HEK293T (cell line): ENCODE results near the gene AMBP.

Experiments
- CTCF ChIA-PET: fragments of 350-600 bp; formaldehyde crosslinking; extraction: SDS; loops from one replicate; lab custom pipeline; 2021; ENCODE audit warnings: antibody characterized with exemption, inconsistent platforms; lab: Yijun Ruan, JAX
- POLR2A ChIA-PET: fragments of 350-600 bp; formaldehyde crosslinking; extraction: SDS; loops from one replicate; lab custom pipeline; 2020; ENCODE audit warnings: antibody characterized with exemption, inconsistent platforms; lab: Yijun Ruan, JAX
- DNase-seq: peaks from one replicate; pipeline ENCODE4 v3.0.0; 2012; ENCODE audit warnings: mixed read lengths; ENCODE audit errors: extremely low spot score
- ARNT ChIP-seq: fragments of 450-650 bp; IDR thresholded peaks from 2 replicates; pipeline ENCODE4 v1.6.1; 2017; ENCODE audit warnings: mild to moderate bottlenecking
- BHLHE40 ChIP-seq: fragments of 450-650 bp; IDR thresholded peaks from 2 replicates; pipeline ENCODE4 v1.6.1; 2016; ENCODE audit warnings: mild to moderate bottlenecking, moderate library complexity, borderline replicate concordance
- CTBP1 ChIP-seq: fragments of 450-650 bp; IDR thresholded peaks from 2 replicates; pipeline ENCODE4 v1.6.1; 2016; ENCODE audit warnings: borderline replicate concordance
- ELF4 ChIP-seq: fragments of 450-650 bp; IDR thresholded peaks from 2 replicates; pipeline ENCODE4 v1.6.1; 2017; ENCODE audit warnings: antibody characterized with exemption
- FOXA1 ChIP-seq: fragments of 450-650 bp; IDR thresholded peaks from 2 replicates; pipeline ENCODE4 v1.6.1; 2016; ENCODE audit warnings: mild to moderate bottlenecking
- FOXK2 ChIP-seq: fragments of 450-650 bp; IDR thresholded peaks from 2 replicates; pipeline ENCODE4 v1.6.1; 2016; ENCODE audit warnings: mild to moderate bottlenecking
- FOXM1 ChIP-seq: fragments of 450-650 bp; IDR thresholded peaks from 2 replicates; pipeline ENCODE4 v1.6.1; 2017; ENCODE audit warnings: mild to moderate bottlenecking, borderline replicate concordance
- HDGF ChIP-seq: fragments of 450-650 bp; IDR thresholded peaks from 2 replicates; pipeline ENCODE4 v1.6.1; 2017; ENCODE audit warnings: antibody characterized with exemption, borderline replicate concordance
- L3MBTL2 ChIP-seq: fragments of 450-650 bp; conservative IDR thresholded peaks from 2 replicates; pipeline ENCODE4 v1.6.1; 2016; ENCODE audit warnings: mild to moderate bottlenecking
- LEF1 ChIP-seq: fragments of 450-650 bp; IDR thresholded peaks from 2 replicates; pipeline ENCODE4 v1.6.1; 2017; ENCODE audit warnings: mild to moderate bottlenecking, borderline replicate concordance
- NFRKB ChIP-seq: fragments of 450-650 bp; IDR thresholded peaks from 2 replicates; pipeline ENCODE4 v1.6.1; 2016; ENCODE audit warnings: mild to moderate bottlenecking, moderate library complexity
- SP1 ChIP-seq: fragments of 450-650 bp; IDR thresholded peaks from 2 replicates; pipeline ENCODE4 v1.6.1; 2017
- SUZ12 ChIP-seq: fragments of 450-650 bp; IDR thresholded peaks from 2 replicates; pipeline ENCODE4 v1.6.1; 2016; ENCODE audit warnings: mild to moderate bottlenecking
- TARDBP ChIP-seq: fragments of 450-650 bp; IDR thresholded peaks from 2 replicates; pipeline ENCODE4 v1.6.1; 2016
- ZNF384 ChIP-seq: fragments of 450-650 bp; IDR thresholded peaks from 2 replicates; pipeline ENCODE4 v1.6.1; 2016
- TF ChIP-seq, protein P1 (sequence below): fragments of 450-650 bp; IDR thresholded peaks from 2 replicates; pipeline ENCODE4 v1.6.1; 2016

Gene AMBP

DNA sequence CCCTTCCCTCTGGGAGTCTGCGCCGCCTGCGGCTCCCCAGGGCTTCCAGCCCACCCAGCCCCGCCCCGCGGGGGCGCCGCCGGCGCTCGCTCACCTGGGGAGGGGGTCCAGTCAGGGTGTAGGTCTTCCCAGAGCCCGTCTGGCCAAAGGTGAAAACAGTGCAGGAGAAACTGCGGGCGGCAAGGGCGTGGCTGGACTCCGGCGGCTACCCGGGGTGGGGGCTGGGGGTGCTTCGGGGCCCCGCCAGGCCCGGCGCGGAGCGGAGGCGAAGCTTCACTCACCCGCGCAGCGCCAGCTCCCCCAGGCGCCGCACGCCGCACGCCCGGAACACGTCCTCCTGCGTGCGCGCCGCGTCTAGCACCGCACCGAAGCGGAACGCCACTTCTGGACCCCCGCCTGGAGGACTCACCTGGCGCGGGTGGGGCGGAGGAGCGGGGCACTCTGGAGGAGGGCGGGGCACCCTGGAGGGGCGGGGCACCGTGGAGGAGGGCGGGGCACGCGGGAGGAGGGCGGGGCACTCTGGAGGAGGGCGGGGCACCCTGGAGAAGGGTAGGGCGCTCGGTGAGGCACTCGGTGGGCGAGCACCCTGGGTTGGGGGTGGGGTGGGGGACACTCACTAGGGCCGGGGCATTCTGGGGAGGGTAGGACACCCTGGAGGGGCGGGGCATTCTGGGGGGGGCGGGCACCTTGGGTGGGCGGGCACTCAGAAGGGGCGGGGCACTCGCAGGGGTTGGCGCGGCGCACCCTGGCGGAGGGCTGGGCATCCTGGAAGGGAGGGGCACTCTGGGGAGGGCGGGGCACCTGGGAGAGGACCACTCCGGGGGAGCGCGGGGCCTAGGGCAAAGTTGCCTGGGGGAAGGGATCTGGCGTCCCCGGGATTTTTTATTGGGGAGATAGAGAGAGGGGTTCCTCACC, 20.2 kb upstream of the AMBP start:
- CTCF ChIA-PET = interaction anchor here (1.0 to 1.7 kb wide), 4 partner anchors 10 to 193 kb away, joined by 3 to 8 read pairs (median 5); no protein-coding TSS in a partner anchor
- peak; percentile 91 for DNase-seq
- POLR2A ChIA-PET = no interaction called here
- TF ChIP-seq, protein P1, sequence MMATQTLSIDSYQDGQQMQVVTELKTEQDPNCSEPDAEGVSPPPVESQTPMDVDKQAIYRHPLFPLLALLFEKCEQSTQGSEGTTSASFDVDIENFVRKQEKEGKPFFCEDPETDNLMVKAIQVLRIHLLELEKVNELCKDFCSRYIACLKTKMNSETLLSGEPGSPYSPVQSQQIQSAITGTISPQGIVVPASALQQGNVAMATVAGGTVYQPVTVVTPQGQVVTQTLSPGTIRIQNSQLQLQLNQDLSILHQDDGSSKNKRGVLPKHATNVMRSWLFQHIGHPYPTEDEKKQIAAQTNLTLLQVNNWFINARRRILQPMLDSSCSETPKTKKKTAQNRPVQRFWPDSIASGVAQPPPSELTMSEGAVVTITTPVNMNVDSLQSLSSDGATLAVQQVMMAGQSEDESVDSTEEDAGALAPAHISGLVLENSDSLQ = no peak

DNA sequence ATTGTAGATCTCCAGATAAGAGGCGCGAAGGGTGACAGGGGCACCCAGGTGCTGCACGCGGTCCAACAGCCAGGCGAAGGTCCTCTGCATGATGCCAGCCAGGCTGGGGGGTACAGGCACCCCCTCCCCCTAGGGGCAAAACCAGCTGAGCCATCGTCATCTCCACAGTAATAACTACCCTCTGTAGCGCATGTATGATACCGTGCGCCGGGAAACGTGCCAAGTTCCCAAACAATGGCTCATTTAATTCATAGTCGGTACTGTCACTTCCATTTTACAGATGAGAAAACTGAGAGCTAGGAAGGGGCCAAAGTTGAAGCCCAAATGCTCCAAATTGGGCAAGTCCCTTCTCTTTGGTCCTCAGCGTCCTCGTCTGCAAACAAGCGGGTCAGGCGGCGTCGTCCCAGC, 19.5 kb upstream of the AMBP start:
- POLR2A ChIA-PET = no interaction called here
- CTCF ChIA-PET = interaction anchor here (1.0 kb wide), 1 partner anchor 193 kb away, joined by 3 read pairs; no protein-coding TSS in a partner anchor
- DNase-seq = no peak
- no peak for TF ChIP-seq BHLHE40
- no peak for TF ChIP-seq FOXM1
- no peak for TF ChIP-seq CTBP1
- no peak for TF ChIP-seq HDGF
- no peak for TF ChIP-seq FOXA1
- TF ChIP-seq, protein P1 = no peak

DNA sequence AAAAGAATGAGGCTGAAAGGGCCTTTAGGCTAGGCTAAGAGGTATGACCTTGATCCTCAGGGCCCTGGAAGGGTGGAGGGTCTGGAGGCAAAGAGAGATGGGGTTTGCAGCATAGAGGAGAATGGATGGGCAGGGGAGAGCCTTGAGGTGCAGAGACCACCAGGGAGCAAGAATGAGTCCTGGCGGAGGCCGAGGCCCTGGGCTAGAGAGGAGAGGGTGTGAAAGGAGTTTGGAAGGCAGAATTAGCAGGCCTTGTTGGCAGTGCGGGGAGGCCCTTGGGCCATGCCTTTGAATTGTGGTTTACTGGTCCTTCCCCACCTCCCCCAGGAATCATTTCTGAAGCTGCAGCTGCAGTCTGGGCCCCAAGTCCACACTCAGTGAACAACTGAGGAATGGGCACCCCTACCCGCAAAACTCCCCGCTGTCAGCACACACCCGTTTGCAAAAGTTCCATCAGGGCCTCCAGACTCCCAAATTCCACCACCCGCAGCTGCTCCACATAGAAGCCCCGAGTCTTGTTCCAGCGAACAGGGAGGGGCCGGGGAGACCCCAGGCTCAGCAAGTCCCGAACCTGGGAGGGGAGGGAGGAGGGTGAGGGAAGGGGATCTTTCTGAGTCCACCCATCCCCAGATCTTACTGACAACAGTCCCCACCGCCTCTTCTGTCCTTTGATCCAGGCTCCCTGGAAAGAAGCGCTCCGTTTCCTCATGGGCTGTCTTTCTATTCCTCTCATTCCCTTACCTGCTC, 18.9 kb upstream of the AMBP start:
- CTCF ChIA-PET = interaction anchor here (0.6 to 1.0 kb wide), 2 partner anchors 13 to 194 kb away, joined by 3 read pairs; no protein-coding TSS in a partner anchor
- no peak for DNase-seq
- POLR2A ChIA-PET = no interaction called here
- TF ChIP-seq ARNT (no peak), SP1 (no peak), LEF1 (no peak), ZNF384 (no peak), FOXM1 (no peak), NFRKB (no peak), FOXA1 (no peak), HDGF (no peak), BHLHE40 (no peak), SUZ12 (no peak), L3MBTL2 (no peak), CTBP1 (no peak)
- TF ChIP-seq, protein P1 = no peak

DNA sequence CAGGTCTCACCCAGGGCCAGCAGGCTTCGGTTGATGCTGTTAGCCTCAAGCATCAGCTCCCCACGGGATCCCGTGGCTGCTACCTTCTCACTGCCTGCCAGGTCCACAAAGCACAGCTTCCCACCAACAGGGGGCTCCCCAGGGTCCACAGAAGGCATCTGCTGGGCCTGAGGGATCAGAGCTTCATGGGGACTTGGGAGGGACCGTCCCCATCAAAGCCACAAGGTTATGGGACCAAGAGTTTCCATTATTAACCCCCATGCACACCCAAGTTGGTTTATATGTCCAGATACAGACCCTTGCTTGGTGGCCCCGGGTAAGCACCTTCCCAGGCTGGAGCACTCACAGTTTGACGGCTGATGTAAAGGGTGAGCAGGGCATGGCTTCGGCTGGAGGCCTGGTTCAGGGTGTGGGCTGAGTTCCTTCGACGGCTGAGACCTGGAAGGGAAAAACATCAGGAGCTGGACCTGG, 18.0 kb upstream of the AMBP start:
- no peak for TF ChIP-seq FOXA1
- TF ChIP-seq, protein P1 = no peak
- TF ChIP-seq TARDBP = no peak
- TF ChIP-seq FOXK2 = no peak
- TF ChIP-seq HDGF = no peak
- TF ChIP-seq LEF1 = no peak
- no peak for TF ChIP-seq BHLHE40
- TF ChIP-seq ELF4 = no peak
- TF ChIP-seq ZNF384 = no peak
- peak; percentile 35 for DNase-seq
- ChIA-PET POLR2A (no interaction called here), CTCF (interaction anchor here (0.6 to 2.6 kb wide), 5 partner anchors 8 to 209 kb away, joined by 3 to 13 read pairs (median 3); no protein-coding TSS in a partner anchor)

DNA sequence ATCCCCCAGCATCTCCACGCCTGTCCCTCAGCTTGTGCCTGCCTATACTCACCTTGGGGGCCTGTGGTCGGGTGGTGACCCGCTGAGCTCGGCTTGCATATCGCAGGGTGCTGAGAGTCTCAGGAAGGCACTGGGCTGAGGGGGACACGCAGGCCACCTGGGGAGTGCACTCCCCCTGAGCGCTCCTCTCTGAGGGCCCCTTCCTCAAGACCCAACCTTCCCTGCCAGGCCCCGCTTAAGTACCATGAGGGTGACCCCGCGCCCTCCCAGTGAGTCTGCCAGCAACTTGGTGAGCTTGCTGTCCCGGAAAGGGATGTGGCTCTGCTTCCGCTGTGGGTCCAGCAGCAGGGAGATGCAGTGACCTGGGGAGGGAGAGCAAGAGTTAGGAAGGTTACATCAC, 16.9 kb upstream of the AMBP start:
- DNase-seq = no peak
- TF ChIP-seq FOXM1 = no peak
- TF ChIP-seq HDGF = no peak
- TF ChIP-seq ZNF384 = no peak
- TF ChIP-seq, protein P1 = no peak
- no peak for TF ChIP-seq BHLHE40
- TF ChIP-seq CTBP1 = no peak
- no peak for TF ChIP-seq FOXK2
- ChIA-PET CTCF (interaction anchor here (1.6 to 2.6 kb wide), 2 partner anchors 13 to 210 kb away, joined by 3 to 13 read pairs; no protein-coding TSS in a partner anchor), POLR2A (no interaction called here)
